ENCODE measurements around the gene PXDN. TPM values are rescaled to one million over a fixed set of nuclear protein-coding genes. Genes with fewer than 3 reads are reported as not detected.
A peak's percentile ranks its signal among the peaks of the same experiment; 100 is the strongest.

PXDN gene
- total and polyA plus RNA-seq, 2 of the 13 experiments (the other 11 are each of a cell fraction or from before 2014, with no cell fraction given): not detected

GRCh38 chr2:1729242-1729641 lies 15.1 kb downstream of the PXDN start:
- Histone ChIP-seq H3K9me3 (ENCODE audit: low read length) (no peaks in the 10 kb centered on the region), H3K9ac (ENCODE audit: insufficient read depth, low read depth, low read length) (no peak overlapping the region), H3K79me2 (ENCODE audit: insufficient read depth, low read length) (no peaks in the 10 kb centered on the region), H2AFZ (ENCODE audit: low read length) (no peak overlapping the region), H3K27ac (ENCODE audit: extremely low read length, insufficient read depth, low read length) (no peak overlapping the region), H3K4me1 (ENCODE audit: insufficient read depth, low read length) (no peaks in the 10 kb centered on the region), H3K4me2 (ENCODE audit: low read depth, low read length) (no peak overlapping the region), H3K27me3 (ENCODE audit: control insufficient read depth in 1 of 2, insufficient read depth in 2 of 2, low read length in 2 of 2) (peaks cover 3 to 39% of the 10 kb centered on the region in 2 experiments; a peak in 4 of 5 replicates), H4K20me1 (ENCODE audit: insufficient read depth, low read length) (no peaks in the 10 kb centered on the region), H3K4me3 (replicated peaks in 1 of 3; ENCODE audit: insufficient read depth in 1 of 3, low read depth in 2 of 3, low read length in 3 of 3) (no peak overlapping the region), H3K36me3 (replicated peaks in 1 of 2; ENCODE audit: control insufficient read depth in 1 of 2, insufficient read depth in 2 of 2, low read length in 2 of 2) (no peaks in the 10 kb centered on the region)
- no TSS peak for BruUV-seq (replicated peaks)
- in situ Hi-C loops (cut with HindIII; ENCODE audit: extremely low pct_ligation_motif_present, low pct_unique_long_range_greater_than_20kb): no loop called here
- no peak for ATAC-seq
- CTCF ChIA-PET (ENCODE audit: low intra/inter-chr PET ratio, low total read pairs): no interaction called here
- TF ChIP-seq HOXA3 (CRISPR knock-in tag; IDR thresholded peaks at IDR 0.05) (no peak), GTF3A (CRISPR knock-in tag; conservative IDR thresholded peaks at IDR 0.05) (no peak)
- WGBS (ENCODE audit: low lambda C conversion rate): 16% methylated on average over 7 of the region's 7 CpGs
- DNase-seq (ENCODE audit: low spot score): no peak
- intact Hi-C loops (cut with micrococcal nuclease; ENCODE audit: unreplicated experiment): no loop called here
- FAIRE-seq: no peak
- POLR2A ChIA-PET: no interaction called here

DNA sequence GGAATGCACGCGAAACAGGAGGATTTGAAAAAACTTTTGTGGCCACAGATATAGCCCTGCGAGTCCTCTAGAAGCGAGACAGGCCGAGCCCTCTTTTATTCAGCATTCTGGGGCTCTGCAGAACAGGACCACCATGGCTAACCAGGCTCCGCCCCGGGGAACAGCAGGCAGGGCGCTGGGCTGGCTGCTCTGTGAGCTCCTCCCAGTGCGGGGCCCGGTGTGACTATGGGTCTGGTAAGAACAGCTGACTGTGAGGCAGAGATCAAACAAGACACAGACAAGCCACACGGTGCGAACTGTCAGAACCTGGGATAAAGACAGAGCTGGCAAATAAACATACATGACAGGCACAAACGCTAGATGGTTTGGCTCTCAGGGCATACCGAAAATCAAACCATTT lies 15.5 kb downstream of the PXDN start:
- ATAC-seq (peak; percentile 59; the same call in 2 of the 3 replicates), DNase-seq (ENCODE audit: low spot score) (no peak), FAIRE-seq (no peak)
- Histone ChIP-seq H4K20me1 (ENCODE audit: insufficient read depth, low read length) (no peaks in the 10 kb centered on the region), H3K9me3 (ENCODE audit: low read length) (no peaks in the 10 kb centered on the region), H3K79me2 (ENCODE audit: insufficient read depth, low read length) (no peaks in the 10 kb centered on the region), H2AFZ (ENCODE audit: low read length) (no peak overlapping the region), H3K36me3 (replicated peaks in 1 of 2; ENCODE audit: control insufficient read depth in 1 of 2, insufficient read depth in 2 of 2, low read length in 2 of 2) (no peaks in the 10 kb centered on the region), H3K27me3 (ENCODE audit: control insufficient read depth in 1 of 2, insufficient read depth in 2 of 2, low read length in 2 of 2) (peaks cover 3 to 39% of the 10 kb centered on the region in 2 experiments; a peak in 4 of 5 replicates), H3K4me1 (ENCODE audit: insufficient read depth, low read length) (no peaks in the 10 kb centered on the region), H3K4me2 (ENCODE audit: low read depth, low read length) (no peak overlapping the region), H3K4me3 (replicated peaks in 1 of 3; ENCODE audit: insufficient read depth in 1 of 3, low read depth in 2 of 3, low read length in 3 of 3) (no peak overlapping the region), H3K27ac (ENCODE audit: extremely low read length, insufficient read depth, low read length) (no peak overlapping the region), H3K9ac (ENCODE audit: insufficient read depth, low read depth, low read length) (no peak overlapping the region)
- BruUV-seq (replicated peaks): no TSS peak
- 0 out of 2 replicates have a peak, but pooled peaks have one; percentile 12 for TF ChIP-seq TFAP4 (IDR thresholded peaks at IDR 0.05; ENCODE audit: borderline replicate concordance, low read depth)
- no peak for TF ChIP-seq NFYC (CRISPR knock-in tag; IDR thresholded peaks at IDR 0.05)
- no peak for TF ChIP-seq BCL6 (CRISPR knock-in tag; IDR thresholded peaks at IDR 0.05)
- no peak for TF ChIP-seq TEAD3 (CRISPR knock-in tag; optimal IDR thresholded peaks at IDR 0.05; ENCODE audit: borderline replicate concordance)
- TF ChIP-seq, protein P1, sequence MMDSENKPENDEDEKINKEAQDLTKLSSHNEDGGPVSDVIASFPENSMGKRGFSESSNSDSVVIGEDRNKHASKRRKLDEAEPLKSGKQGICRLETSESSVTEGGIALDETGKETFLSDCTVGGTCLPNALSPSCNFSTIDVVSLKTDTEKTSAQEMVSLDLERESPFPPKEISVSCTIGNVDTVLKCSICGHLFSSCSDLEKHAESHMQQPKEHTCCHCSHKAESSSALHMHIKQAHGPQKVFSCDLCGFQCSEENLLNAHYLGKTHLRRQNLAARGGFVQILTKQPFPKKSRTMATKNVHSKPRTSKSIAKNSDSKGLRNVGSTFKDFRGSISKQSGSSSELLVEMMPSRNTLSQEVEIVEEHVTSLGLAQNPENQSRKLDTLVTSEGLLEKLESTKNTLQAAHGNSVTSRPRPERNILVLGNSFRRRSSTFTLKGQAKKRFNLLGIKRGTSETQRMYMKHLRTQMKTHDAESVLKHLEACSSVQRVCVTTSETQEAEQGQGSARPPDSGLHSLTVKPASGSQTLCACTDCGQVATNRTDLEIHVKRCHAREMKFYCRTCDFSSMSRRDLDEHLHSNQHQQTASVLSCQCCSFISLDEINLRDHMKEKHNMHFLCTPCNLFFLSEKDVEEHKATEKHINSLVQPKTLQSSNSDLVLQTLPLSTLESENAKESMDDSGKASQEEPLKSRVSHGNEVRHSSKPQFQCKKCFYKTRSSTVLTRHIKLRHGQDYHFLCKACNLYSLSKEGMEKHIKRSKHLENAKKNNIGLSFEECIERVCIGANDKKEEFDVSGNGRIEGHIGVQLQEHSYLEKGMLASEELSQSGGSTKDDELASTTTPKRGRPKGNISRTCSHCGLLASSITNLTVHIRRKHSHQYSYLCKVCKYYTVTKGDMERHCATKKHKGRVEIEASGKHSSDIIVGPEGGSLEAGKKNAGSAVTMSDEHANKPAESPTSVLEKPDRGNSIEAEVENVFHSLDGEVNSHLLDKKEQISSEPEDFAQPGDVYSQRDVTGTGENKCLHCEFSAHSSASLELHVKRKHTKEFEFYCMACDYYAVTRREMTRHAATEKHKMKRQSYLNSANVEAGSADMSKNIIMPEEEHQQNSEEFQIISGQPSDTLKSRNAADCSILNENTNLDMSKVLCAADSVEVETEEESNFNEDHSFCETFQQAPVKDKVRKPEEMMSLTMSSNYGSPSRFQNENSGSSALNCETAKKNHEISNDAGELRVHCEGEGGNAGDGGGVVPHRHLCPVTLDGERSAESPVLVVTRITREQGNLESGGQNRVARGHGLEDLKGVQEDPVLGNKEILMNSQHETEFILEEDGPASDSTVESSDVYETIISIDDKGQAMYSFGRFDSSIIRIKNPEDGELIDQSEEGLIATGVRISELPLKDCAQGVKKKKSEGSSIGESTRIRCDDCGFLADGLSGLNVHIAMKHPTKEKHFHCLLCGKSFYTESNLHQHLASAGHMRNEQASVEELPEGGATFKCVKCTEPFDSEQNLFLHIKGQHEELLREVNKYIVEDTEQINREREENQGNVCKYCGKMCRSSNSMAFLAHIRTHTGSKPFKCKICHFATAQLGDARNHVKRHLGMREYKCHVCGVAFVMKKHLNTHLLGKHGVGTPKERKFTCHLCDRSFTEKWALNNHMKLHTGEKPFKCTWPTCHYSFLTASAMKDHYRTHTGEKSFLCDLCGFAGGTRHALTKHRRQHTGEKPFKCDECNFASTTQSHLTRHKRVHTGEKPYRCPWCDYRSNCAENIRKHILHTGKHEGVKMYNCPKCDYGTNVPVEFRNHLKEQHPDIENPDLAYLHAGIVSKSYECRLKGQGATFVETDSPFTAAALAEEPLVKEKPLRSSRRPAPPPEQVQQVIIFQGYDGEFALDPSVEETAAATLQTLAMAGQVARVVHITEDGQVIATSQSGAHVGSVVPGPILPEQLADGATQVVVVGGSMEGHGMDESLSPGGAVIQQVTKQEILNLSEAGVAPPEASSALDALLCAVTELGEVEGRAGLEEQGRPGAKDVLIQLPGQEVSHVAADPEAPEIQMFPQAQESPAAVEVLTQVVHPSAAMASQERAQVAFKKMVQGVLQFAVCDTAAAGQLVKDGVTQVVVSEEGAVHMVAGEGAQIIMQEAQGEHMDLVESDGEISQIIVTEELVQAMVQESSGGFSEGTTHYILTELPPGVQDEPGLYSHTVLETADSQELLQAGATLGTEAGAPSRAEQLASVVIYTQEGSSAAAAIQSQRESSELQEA (CRISPR knock-in tag; IDR thresholded peaks at IDR 0.05; ENCODE audit: not compliant biosample characterization): no peak
- no peak for TF ChIP-seq ZNF678 (CRISPR knock-in tag; IDR thresholded peaks at IDR 0.05)
- intact Hi-C loops (cut with micrococcal nuclease; ENCODE audit: unreplicated experiment): no loop called here
- CTCF ChIA-PET (ENCODE audit: low intra/inter-chr PET ratio, low total read pairs): no interaction called here
- in situ Hi-C loops (cut with HindIII; ENCODE audit: extremely low pct_ligation_motif_present, low pct_unique_long_range_greater_than_20kb): no loop called here
- 6% methylated on average over 14 of the region's 14 CpGs for WGBS (ENCODE audit: low lambda C conversion rate)
- POLR2A ChIA-PET: no interaction called here
